ENCODE data around the gene DCAF7.

- TF ChIP-seq POLR2A (IDR thresholded peaks at IDR 0.05) (no peak), CTCF (IDR thresholded peaks at IDR 0.05) (no peak)
Observed at GRCh38 chr17:63595132-63595531, 44.9 kb downstream of the DCAF7 start.
